SK-N-SH treated with all-trans-retinoic acid at 6 μM for 48 hours (cell line): ENCODE measurements around the gene FCN2.

Experiments
- CSDC2 ChIP-seq: fragments of 250-450 bp; sonication (Bioruptor Pico); IDR thresholded peaks from 2 replicates; pipeline ENCODE4 v1.5.0; 2020; ENCODE audit warnings: mild to moderate bottlenecking, moderate library complexity
- PPARA ChIP-seq: fragments of 250-450 bp; sonication (Bioruptor Pico); IDR thresholded peaks from 2 replicates; pipeline ENCODE4 v1.5.0; 2020; ENCODE audit warnings: mild to moderate bottlenecking, borderline replicate concordance
- TCF4 ChIP-seq: fragments of 250-450 bp; sonication (Bioruptor Pico); IDR thresholded peaks from 2 replicates; pipeline ENCODE4 v1.8.0; 2021; ENCODE audit warnings: mild to moderate bottlenecking, moderate library complexity, borderline replicate concordance
- TOX ChIP-seq: fragments of 250-450 bp; sonication (Bioruptor Pico); IDR thresholded peaks from 2 replicates; pipeline ENCODE4 v1.8.0; 2021; ENCODE audit warnings: mild to moderate bottlenecking, moderate library complexity, borderline replicate concordance
- ZFP30 ChIP-seq: fragments of 450-650 bp; formaldehyde crosslinking; IDR thresholded peaks from 2 replicates; pipeline ENCODE4 v1.5.0; 2022; ENCODE audit warnings: mild to moderate bottlenecking, moderate library complexity

DNA sequence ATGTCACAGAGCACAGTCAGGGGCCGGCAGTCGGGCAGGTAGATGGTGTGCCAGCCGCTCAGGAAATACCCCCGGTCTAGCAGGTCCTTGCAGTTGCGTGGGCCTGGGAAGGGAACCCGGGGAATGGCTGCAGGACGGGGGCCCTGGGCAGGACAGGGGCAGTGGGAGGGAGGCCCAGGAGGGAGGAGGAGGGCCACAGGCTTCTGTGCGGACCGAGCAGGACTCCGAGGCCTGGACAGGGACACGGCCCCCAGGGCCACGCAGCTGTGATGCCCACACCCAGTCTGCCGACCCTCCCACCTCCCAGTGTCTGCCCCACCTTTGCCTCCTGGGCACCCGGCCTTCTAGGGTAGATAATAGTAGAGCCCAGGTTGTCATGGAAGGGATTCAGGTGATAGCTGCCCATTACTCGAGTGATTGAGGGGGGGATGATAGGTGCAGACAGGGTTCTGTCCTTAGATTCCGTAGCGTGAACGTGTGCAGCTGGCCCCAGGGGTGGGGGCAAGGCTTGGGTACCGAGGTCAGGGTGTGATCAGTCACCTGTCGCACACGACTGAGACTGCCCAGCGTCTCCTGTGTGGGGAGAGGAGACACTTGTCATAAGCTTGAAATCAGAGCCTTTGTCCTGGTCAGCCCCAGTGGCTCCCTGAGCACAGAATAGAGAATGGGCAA is 32.6 kb downstream of the FCN2 start:
- TF ChIP-seq PPARA (no peak), TOX (CRISPR knock-in tag) (no peak), TCF4 (no peak), CSDC2 (no peak), ZFP30 (CRISPR knock-in tag) (no peak)
